Activated naive CD4-positive, alpha-beta T cell treated with anti-CD3 and anti-CD28 coated beads, Interleukin-2, amount 50 U/mL, for 24 hours (primary cell): ENCODE results near the gene GMPR.
A peak's percentile ranks its signal among the peaks of the same experiment; 100 is the strongest.

Experiments used
- H3K27ac Mint-ChIP-seq: one replicate; pipeline ENCODE4 v1.8.0; 2021; ENCODE audit warnings: mild to moderate bottlenecking, mixed read lengths
- H3K27me3 Mint-ChIP-seq: one replicate; pipeline ENCODE4 v1.8.0; 2021; ENCODE audit warnings: mixed read lengths
- H3K36me3 Mint-ChIP-seq: one replicate; pipeline ENCODE4 v1.8.0; 2021; ENCODE audit warnings: mixed read lengths
- H3K4me1 Mint-ChIP-seq: one replicate; pipeline ENCODE4 v1.8.0; 2021; ENCODE audit warnings: mixed read lengths
- H3K4me3 Mint-ChIP-seq: one replicate; pipeline ENCODE4 v1.8.0; 2021; ENCODE audit warnings: mild to moderate bottlenecking, mixed read lengths
- H3K9me3 Mint-ChIP-seq: one replicate; pipeline ENCODE4 v1.8.0; 2021; ENCODE audit warnings: mixed read lengths

GMPR gene

DNA sequence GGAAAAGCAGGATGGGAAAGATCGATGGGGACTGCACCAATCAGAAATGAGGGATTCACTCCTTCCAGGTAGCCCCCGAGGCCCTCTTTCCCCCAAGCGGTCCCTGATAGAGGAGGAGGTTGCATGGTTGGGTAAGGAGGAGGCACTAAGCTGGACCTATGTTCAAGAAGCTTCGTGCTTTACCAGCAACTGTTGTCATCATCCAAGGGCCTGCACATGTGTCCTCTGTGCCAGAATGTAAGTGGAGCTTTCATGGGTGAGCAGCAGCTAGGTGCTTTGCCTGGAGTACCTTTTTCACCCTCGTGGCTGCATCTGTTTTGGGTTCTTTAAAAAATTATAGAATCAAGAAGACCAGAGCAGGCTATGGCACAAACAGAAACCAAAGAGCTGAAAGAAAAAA is 54.0 kb downstream of the GMPR start:
- H3K4me1 Mint-ChIP-seq = no peaks in the 10 kb centered on the region
- H3K9me3 Mint-ChIP-seq = no peaks in the 10 kb centered on the region
- H3K36me3 Mint-ChIP-seq = no peaks in the 10 kb centered on the region
- H3K4me3 Mint-ChIP-seq = no peak overlapping the region
- H3K27me3 Mint-ChIP-seq = no peaks in the 10 kb centered on the region
- no peak overlapping the region for H3K27ac Mint-ChIP-seq

DNA sequence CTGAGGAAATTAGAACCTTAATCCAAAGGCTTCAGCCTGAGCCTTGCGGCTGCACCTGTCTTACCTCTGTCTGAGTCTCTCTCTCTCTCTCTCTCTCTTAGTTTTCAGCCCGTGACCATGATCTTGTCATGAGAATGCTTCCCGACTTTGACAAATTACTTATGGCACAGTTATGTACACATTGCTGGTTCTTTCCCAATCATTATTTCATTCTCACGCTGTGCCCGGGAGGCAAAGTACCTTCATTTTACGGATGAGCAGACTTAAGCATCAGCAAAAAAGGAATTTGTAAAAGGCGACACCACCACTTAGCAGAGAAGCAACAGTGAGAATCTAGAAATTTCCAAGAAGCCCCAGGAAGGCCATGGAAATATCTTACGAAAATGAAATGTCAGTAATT is 54.6 kb downstream of the GMPR start:
- H3K27ac Mint-ChIP-seq = no peak overlapping the region
- H3K27me3 Mint-ChIP-seq = no peaks in the 10 kb centered on the region
- H3K9me3 Mint-ChIP-seq = no peaks in the 10 kb centered on the region
- no peaks in the 10 kb centered on the region for H3K4me1 Mint-ChIP-seq
- no peaks in the 10 kb centered on the region for H3K36me3 Mint-ChIP-seq
- no peak overlapping the region for H3K4me3 Mint-ChIP-seq

DNA sequence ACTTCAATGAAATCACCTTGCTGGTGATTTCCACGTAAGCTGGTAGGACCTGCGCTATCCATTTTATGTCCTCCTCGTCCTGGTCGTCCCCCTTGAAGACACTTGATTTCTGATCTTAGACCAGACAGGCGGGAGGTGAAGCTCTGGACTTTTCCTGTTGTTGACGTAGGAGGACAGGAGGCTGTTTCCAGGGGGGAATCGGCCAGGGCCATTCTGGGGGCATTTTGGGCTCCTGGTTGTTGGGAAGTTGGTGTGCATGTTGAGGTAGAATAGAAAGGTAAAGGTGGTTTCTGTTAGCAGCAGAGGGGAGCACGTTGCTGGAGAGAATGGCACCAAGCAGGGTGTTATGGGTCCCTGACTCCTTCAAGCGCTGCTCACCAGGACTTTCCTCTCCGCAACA is 56.0 kb downstream of the GMPR start:
- H3K9me3 Mint-ChIP-seq = no peaks in the 10 kb centered on the region
- no peaks in the 10 kb centered on the region for H3K36me3 Mint-ChIP-seq
- no peak overlapping the region for H3K4me3 Mint-ChIP-seq
- no peaks in the 10 kb centered on the region for H3K4me1 Mint-ChIP-seq
- no peaks in the 10 kb centered on the region for H3K27me3 Mint-ChIP-seq
- no peak overlapping the region for H3K27ac Mint-ChIP-seq

DNA sequence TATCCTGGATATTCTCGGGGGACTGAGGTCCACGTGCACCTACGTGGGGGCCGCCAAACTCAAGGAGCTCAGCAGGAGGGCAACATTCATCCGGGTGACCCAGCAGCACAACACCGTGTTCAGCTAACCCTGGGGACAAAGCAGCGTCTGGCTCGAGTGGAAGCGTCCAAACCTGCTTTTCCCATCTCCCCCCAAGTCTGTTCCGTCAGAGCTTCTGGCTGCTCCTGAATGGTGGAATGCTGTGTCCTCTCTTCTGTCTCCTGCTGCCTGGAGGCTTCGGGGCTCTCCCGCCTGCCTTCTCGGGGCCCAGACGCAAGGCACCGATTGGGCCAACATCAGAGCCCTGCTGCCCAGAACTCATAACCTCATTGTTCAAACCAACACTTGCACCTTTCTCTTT is 56.7 kb downstream of the GMPR start:
- H3K36me3 Mint-ChIP-seq = no peaks in the 10 kb centered on the region
- H3K4me3 Mint-ChIP-seq = no peak overlapping the region
- no peaks in the 10 kb centered on the region for H3K4me1 Mint-ChIP-seq
- no peaks in the 10 kb centered on the region for H3K27me3 Mint-ChIP-seq
- H3K27ac Mint-ChIP-seq = no peak overlapping the region
- no peaks in the 10 kb centered on the region for H3K9me3 Mint-ChIP-seq

DNA sequence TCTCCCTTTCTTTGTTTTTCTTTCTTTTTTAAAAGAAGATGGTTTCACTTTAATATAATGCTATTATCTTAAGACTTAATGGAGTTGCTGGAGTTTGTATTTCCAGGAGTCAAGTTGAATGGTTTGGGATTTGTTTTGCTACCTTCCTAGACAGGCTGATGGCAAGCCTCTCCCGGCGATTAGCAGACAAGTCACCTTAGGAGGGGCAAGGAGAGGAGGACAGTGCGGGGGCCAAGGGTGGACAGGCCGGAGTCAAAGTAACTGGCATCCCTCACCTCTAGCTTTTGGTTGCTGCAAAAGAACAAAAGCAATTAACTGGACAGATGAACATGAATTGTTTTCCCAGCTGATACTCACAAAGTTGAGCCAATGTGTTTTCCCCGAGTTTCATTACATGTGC is 57.1 kb downstream of the GMPR start:
- Mint-ChIP-seq H3K4me3 (no peak overlapping the region), H3K36me3 (no peaks in the 10 kb centered on the region), H3K9me3 (no peaks in the 10 kb centered on the region), H3K4me1 (no peaks in the 10 kb centered on the region), H3K27ac (no peak overlapping the region), H3K27me3 (no peaks in the 10 kb centered on the region)

DNA sequence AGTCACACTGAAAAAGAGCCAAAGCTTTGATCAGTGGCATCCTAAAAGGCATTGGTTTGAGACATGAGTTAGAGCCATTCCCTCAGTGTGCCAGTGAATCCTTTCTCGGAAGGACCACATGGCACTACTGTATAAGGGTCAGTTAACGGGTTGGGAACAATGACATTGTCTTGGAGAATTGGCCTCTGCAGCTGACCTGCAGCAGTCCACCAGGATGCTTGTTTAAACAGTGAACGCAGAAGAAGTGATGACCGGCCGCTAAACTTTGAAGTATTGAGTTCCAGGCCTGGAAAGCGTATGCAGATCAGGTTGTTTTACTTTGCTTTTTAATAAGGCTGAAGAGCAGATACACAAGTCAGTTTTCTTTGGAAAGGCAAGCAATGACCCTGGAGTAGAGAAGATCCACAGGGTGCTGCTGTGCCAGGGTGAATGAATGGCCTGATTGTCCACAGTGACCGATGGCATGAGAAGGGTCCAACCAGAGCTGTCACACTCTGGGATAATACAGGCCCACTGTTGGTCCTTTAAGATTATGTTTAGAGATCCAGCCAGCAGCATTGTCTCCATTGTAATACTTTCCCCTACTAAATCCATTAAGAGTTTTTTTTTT is 57.8 kb downstream of the GMPR start:
- no peaks in the 10 kb centered on the region for H3K9me3 Mint-ChIP-seq
- peaks cover 1% of the 10 kb centered on the region for H3K36me3 Mint-ChIP-seq
- no peak overlapping the region for H3K27ac Mint-ChIP-seq
- H3K4me1 Mint-ChIP-seq = no peaks in the 10 kb centered on the region
- H3K27me3 Mint-ChIP-seq = no peaks in the 10 kb centered on the region
- H3K4me3 Mint-ChIP-seq = no peak overlapping the region

DNA sequence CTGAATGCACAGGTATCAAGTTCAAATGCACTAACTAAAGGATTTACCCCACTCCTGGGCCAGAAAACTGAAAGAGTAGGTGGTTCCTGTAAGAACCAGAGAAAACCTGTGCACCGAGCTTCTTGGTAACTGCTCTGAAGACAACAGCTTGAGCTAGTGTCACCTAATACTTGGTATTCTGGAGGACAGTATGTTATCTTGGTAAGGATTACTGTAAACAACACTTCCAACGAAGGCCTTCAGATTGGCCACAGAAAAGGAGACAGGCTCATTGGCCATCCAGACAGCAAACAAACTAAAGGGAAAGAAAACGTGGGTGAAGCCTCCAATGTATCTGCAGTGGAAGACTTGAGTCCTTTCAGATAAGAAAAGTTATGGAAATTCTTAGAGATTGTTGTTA is 61.5 kb downstream of the GMPR start:
- Mint-ChIP-seq H3K9me3 (no peaks in the 10 kb centered on the region), H3K27ac (no peak overlapping the region), H3K36me3 (peaks cover 4% of the 10 kb centered on the region), H3K4me1 (no peaks in the 10 kb centered on the region), H3K4me3 (no peak overlapping the region), H3K27me3 (no peaks in the 10 kb centered on the region)

DNA sequence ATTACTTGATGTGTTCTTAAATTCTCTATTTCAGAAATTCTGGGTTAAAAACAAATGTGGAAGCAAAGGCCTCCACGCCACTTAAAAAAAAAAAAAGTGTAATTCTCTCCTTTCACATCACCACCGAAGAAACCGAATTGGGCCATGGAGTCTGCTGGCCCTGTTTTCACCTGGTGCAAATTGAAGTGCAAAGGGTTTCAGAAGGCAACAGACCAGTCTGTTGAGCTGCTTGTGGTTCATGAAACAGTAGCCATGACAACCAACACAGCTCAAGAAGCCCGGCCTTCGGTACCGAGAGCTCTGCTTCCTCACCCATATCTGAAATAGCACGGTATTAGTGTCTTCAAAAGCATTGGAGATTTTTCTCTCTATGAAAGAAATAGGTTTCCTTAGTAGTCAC is 63.1 kb downstream of the GMPR start:
- Mint-ChIP-seq H3K27me3 (no peaks in the 10 kb centered on the region), H3K4me1 (no peaks in the 10 kb centered on the region), H3K4me3 (no peak overlapping the region), H3K9me3 (no peaks in the 10 kb centered on the region), H3K27ac (no peak overlapping the region), H3K36me3 (peaks cover 4% of the 10 kb centered on the region)

DNA sequence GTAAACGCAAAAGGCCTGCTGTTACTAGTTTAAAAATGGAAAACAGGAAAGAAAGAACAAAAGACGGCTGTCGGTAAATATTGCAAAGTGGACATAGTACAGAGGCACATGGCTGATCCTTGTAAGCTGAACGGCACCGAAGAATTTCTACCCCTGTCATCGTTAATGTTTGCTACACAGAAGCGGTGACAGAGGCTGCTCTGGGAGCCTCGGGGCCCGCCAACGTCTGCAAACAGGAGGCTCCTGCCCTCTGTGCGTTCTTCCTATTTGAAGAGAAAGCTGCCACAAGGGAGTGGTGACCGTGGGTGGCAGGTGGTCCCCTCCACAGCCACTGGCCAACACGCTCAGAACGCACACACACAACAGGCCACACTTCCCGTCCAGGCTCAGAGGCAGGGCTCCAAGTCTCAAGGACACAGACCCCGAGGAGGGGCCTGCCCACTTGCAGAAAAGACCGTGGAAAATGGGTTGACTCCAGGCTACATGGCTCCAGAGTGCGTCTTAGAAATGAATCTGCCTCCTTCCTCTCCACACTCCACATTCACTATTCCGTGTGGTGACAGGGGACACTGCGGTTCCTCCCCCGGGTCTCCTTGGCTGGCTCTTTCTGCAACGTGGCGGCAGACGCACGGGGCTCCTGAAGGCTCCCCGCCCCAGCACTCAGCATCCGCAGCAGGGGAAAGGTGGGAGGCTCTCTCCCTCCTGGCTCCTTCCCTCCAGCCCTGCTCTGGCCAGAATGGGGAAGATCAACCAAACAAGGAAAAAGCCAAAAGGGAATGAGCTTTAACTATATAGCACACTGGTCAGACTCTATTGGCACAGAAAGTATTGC is 64.5 kb downstream of the GMPR start:
- Mint-ChIP-seq H3K4me3 (no peak overlapping the region), H3K4me1 (no peaks in the 10 kb centered on the region), H3K9me3 (no peaks in the 10 kb centered on the region), H3K27ac (no peak overlapping the region), H3K36me3 (peaks cover 4% of the 10 kb centered on the region), H3K27me3 (no peaks in the 10 kb centered on the region)

DNA sequence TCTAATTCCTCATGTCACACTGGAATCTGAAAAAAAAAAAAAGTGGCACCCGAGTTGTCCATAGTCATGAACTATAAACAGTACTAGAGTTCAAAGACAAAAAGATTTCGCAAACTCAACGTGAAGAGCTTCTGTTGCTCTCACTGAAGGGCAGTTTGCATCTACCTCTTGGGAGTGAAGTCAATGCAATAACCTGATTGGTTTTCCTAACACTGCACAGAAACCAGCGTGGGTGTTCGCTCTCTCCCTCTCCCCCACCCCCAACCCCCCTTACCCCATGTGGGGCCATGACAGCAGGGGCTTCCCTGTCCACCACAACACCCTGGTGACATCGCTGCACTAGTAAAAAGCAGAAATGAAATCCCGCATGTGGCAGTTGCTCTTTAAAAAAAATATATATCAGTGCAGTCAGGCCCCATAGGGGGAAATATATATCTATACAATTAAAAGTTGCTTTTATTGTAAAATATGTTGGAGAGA is 66.9 kb downstream of the GMPR start:
- H3K36me3 Mint-ChIP-seq = peaks cover 8% of the 10 kb centered on the region
- no peaks in the 10 kb centered on the region for H3K9me3 Mint-ChIP-seq
- no peaks in the 10 kb centered on the region for H3K27me3 Mint-ChIP-seq
- H3K4me3 Mint-ChIP-seq = no peak overlapping the region
- H3K27ac Mint-ChIP-seq = no peak overlapping the region
- no peaks in the 10 kb centered on the region for H3K4me1 Mint-ChIP-seq

DNA sequence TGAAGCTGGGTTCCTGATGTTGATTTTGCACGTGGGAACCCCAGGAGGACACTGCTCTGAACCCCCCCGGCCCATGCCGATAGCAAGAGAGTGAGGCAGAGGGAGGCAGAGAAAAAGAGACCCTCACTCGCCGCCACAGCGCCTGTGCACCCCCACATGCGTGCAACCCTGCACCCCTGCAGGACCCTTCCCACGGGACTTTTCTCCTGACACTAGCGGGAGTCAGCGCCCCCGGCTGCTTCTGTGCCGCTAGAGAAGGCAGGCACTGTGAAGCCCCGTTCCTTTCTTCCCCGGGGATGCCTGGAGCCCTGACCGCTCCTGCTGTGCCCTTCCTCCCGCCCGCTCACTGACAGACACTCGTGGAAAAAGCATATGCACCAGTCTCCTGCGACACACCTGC is 67.4 kb downstream of the GMPR start:
- Mint-ChIP-seq H3K27ac (no peak overlapping the region), H3K4me1 (no peaks in the 10 kb centered on the region), H3K4me3 (no peak overlapping the region)

DNA sequence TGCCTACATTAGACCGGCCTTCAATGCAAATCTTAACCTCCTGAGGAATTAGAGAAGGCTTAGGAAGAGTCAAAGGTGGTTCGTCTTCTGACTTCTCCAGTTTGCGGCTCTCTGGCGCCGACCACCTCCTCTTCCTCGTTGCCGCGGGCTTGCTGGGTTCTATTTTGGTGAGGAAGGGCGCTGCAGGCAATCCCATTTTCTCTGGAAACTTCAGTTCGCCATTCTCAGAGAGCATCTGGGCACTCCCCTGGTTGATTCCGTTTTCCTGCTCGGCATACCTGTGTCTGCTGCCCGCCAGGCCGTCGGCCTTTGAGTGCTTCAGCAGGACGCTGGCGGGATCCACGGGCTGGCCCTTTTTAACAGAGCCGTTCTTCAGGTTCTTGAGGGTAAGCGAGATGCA is 67.9 kb downstream of the GMPR start:
- Mint-ChIP-seq H3K36me3 (peaks cover 6% of the 10 kb centered on the region), H3K27ac (no peak overlapping the region), H3K27me3 (no peaks in the 10 kb centered on the region)

More for the DNA sequence above, 67.4 kb downstream of the GMPR start:
- no peaks in the 10 kb centered on the region for H3K27me3 Mint-ChIP-seq
- peaks cover 8% of the 10 kb centered on the region for H3K36me3 Mint-ChIP-seq
- no peaks in the 10 kb centered on the region for H3K9me3 Mint-ChIP-seq

DNA sequence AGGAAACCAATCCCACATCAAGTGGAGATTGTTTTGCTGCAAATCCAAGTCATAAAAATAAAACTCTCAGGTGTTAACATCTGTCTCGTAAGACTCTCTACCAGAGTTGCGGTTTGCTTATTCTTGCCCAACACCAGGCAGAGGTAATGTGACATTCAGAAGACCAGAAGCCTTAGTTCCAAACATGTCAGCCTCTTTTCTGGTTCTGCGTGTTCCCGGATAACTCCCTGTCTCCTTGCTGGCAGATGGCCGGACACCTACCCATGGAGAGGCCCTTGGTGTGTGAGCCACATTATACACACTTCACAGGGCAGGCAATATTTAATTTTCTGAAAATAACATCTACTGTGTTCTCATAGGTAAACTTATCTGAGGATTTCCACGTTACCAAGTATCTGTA is 73.4 kb downstream of the GMPR start:
- Mint-ChIP-seq H3K9me3 (no peaks in the 10 kb centered on the region), H3K27me3 (no peaks in the 10 kb centered on the region), H3K4me3 (no peak overlapping the region), H3K4me1 (peaks cover 2% of the 10 kb centered on the region), H3K27ac (no peak overlapping the region), H3K36me3 (peaks cover 4% of the 10 kb centered on the region)

More for the DNA sequence above, 67.9 kb downstream of the GMPR start:
- H3K9me3 Mint-ChIP-seq = no peaks in the 10 kb centered on the region
- no peak overlapping the region for H3K4me3 Mint-ChIP-seq
- H3K4me1 Mint-ChIP-seq = no peaks in the 10 kb centered on the region

DNA sequence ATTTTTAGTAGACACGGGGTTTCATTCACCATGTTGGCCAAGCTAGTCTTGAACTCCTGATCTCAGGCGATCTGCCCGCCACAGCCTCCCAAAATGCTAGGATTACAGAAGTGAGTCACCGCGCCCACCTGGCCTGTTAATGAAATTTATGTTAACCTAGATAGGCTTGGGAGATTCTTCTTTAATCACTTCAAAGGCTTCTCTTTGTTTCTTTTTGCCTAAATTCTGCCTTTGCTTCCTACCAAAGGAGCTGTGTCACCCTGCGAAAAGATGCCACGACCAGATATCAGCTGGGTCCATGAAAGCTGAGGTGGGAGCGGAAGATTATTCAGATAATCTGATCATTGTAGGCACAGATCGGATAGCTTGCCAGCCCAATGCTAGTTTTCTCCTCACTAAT is 75.3 kb downstream of the GMPR start:
- Mint-ChIP-seq H3K36me3 (peaks cover 4% of the 10 kb centered on the region), H3K27ac (no peak overlapping the region), H3K4me3 (no peak overlapping the region), H3K4me1 (peaks cover 22% of the 10 kb centered on the region), H3K9me3 (no peaks in the 10 kb centered on the region), H3K27me3 (no peaks in the 10 kb centered on the region)

DNA sequence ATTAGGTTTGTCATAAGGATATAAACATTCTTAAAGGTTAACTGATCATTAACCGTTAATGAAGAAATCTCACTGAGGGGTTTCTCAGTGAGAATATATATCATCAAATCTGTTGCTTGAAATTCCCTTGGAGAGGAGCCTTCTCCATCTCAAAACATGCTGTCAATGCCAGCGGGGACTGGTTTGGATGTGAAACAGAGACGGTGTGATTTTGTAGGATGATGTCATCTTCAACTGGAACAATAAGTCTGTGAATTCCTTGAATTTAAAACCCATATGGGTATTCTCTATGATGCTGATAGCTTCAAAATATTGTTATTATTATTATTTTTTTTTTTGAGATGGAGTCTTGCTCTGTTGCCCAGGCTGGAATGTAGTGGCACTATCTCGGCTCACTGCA is 75.9 kb downstream of the GMPR start:
- H3K27me3 Mint-ChIP-seq = no peaks in the 10 kb centered on the region
- no peak overlapping the region for H3K27ac Mint-ChIP-seq

DNA sequence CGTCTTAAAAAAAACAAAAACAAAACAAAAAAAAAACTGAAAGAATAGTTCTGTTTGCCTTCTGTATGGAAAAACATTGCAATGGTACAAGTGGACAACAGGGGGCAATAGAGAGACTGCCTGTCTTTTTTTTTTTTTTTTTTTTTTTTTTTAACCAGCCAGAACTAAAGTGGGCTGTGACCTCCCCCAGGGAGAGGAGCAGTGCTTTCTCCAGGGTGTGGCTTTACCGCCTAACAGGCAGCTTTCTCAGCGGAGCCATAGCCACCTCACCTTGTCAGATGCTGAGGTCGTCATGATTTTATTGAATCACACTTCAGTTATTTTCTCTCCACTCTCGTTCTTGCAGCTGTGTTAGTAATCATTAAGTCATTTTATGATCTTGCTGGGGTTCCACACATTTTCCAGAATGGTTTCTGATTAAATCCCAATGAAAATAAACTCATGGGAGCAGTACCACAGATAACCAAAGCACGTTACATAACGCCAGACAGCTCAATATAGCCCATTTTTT is 78.4 kb downstream of the GMPR start:
- Mint-ChIP-seq H3K27ac (peak overlapping the region; percentile 82), H3K27me3 (no peaks in the 10 kb centered on the region), H3K9me3 (no peaks in the 10 kb centered on the region), H3K4me1 (peaks cover 49% of the 10 kb centered on the region), H3K36me3 (no peaks in the 10 kb centered on the region), H3K4me3 (peak overlapping the region; percentile 36)

More for the DNA sequence above, 75.9 kb downstream of the GMPR start:
- H3K4me1 Mint-ChIP-seq = peaks cover 28% of the 10 kb centered on the region
- H3K4me3 Mint-ChIP-seq = no peak overlapping the region
- no peaks in the 10 kb centered on the region for H3K9me3 Mint-ChIP-seq
- peaks cover 2% of the 10 kb centered on the region for H3K36me3 Mint-ChIP-seq
